Esophagus muscularis mucosa (tissue), 3 donors: Measurements from ENCODE around the gene ABI1.

ENCODE experiments used
- POLR2A ChIP-seq: fragments of 450-650 bp; IDR thresholded peaks from one replicate; pipeline ENCODE4 v1.6.1; 2017; ENCODE audit warnings: antibody characterized with exemption, moderate library complexity, mild to moderate bottlenecking, low read depth
- POLR2AphosphoS5 ChIP-seq, 2 donors: sonication (generic); formaldehyde crosslinking; IDR thresholded peaks; one replicate each; pipeline ENCODE4 v1.6.1; 2017; ENCODE audit warnings: antibody characterized with exemption in 2 of 2
- TF ChIP-seq, protein P1 (sequence below), 3 experiments: fragments of 200-600 bp in 2 of 3; fragments of 450-650 bp in 1 of 3; sonication (generic) in 2 of 3; IDR thresholded peaks; one replicate each; pipeline ENCODE4 v1.5.1; 2017 to 2019; ENCODE audit warnings: antibody characterized with exemption in 3 of 3, mild to moderate bottlenecking in 2 of 3, moderate library complexity in 1 of 3

GRCh38 chr10:26733750-26734568, 126.8 kb downstream of the ABI1 start:
- TF ChIP-seq POLR2AphosphoS5 (IDR thresholded peaks at IDR 0.05), result no peak
- TF ChIP-seq, protein P1, sequence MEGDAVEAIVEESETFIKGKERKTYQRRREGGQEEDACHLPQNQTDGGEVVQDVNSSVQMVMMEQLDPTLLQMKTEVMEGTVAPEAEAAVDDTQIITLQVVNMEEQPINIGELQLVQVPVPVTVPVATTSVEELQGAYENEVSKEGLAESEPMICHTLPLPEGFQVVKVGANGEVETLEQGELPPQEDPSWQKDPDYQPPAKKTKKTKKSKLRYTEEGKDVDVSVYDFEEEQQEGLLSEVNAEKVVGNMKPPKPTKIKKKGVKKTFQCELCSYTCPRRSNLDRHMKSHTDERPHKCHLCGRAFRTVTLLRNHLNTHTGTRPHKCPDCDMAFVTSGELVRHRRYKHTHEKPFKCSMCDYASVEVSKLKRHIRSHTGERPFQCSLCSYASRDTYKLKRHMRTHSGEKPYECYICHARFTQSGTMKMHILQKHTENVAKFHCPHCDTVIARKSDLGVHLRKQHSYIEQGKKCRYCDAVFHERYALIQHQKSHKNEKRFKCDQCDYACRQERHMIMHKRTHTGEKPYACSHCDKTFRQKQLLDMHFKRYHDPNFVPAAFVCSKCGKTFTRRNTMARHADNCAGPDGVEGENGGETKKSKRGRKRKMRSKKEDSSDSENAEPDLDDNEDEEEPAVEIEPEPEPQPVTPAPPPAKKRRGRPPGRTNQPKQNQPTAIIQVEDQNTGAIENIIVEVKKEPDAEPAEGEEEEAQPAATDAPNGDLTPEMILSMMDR (IDR thresholded peaks at IDR 0.05), result no peak
- TF ChIP-seq POLR2A, result no peak
